K562 (cell line): Measurements from ENCODE around the gene ZNF593OS. TPM values are rescaled to one million over a fixed set of nuclear protein-coding genes. Genes with fewer than 3 reads are reported as not detected.
A peak's percentile ranks its signal among the peaks of the same experiment; 100 is the strongest.

Experiments
- ATAC-seq: fragments of 200-7000 bp; cut with Tn5 transposase; 3 replicates; pipeline ENCODE4 v1.9.1; 2020; ENCODE audit warnings: moderate library complexity
- BruUV-seq: library from RNA; stranded (reverse); fragments of 400-500 nt; replicated peaks from 2 replicates; lab custom pipeline; 2021; lab: Mats Ljungman, UMichigan
- CTCF ChIA-PET: fragments of 300-600 bp; formaldehyde crosslinking; extraction: SDS; loops from one replicate; lab custom pipeline; 2021; ENCODE audit warnings: low intra/inter-chr PET ratio; lab: Yijun Ruan, JAX
- POLR2A ChIA-PET: fragments of 300-600, 350-650 bp; sonication (Branson Sonifier 250); formaldehyde crosslinking; extraction: SDS; loops from one replicate; lab custom pipeline; 2021; ENCODE audit warnings: antibody characterized with exemption, inconsistent platforms; lab: Yijun Ruan, JAX
- DNase-seq, 4 experiments: peaks; one replicate each; pipeline versions ENCODE4 v3.0.0 to v3.0.0-alpha.2; 2011 to 2018; ENCODE audit warnings: low spot score in 3 of 4, mixed read lengths in 3 of 4; ENCODE audit errors: extremely low read depth in 1 of 4
- FAIRE-seq: peaks from 2 replicates; lab custom pipeline; 2011; peaks lifted over from hg19 to GRCh38; lab: Jason Lieb, UNC
- H2AFZ ChIP-seq: 2 replicates; pipeline ENCODE4 v1.6.0; 2011; ENCODE audit warnings: low read depth, low read length, control low read depth, inconsistent platforms
- H3K27ac ChIP-seq: fragments of 200-600 bp; 3 replicates; pipeline ENCODE4 v1.8.0; 2011; ENCODE audit warnings: low read depth, mild to moderate bottlenecking, control low read depth, inconsistent platforms, low read length, moderate library complexity, mixed read lengths; ENCODE audit errors: extremely low read depth
- H3K27me3 ChIP-seq, 2 experiments: fragments of 300-600 bp in 1 of 2; 2 replicates in 1 of 2; 3 replicates in 1 of 2; pipeline versions ENCODE4 v1.6.0 to v1.8.0; 2011; ENCODE audit warnings: inconsistent platforms in 2 of 2, low read length in 2 of 2, mild to moderate bottlenecking in 1 of 2, mixed read lengths in 1 of 2, moderate library complexity in 1 of 2; ENCODE audit not compliant: control insufficient read depth in 2 of 2, insufficient read depth in 2 of 2
- H3K36me3 ChIP-seq: fragments of 300-600 bp; 3 replicates; pipeline ENCODE4 v1.8.0; 2011; ENCODE audit warnings: mild to moderate bottlenecking, low read length, inconsistent platforms; ENCODE audit not compliant: control insufficient read depth, insufficient read depth
- H3K4me1 ChIP-seq, 2 experiments: fragments of 200-600 bp in 1 of 2; replicated peaks in 1 of 2; 2 replicates in 1 of 2; 3 replicates in 1 of 2; pipeline versions ENCODE4 v1.5.1 to v1.8.0; 2011; ENCODE audit warnings: inconsistent platforms in 2 of 2, low read length in 2 of 2, mild to moderate bottlenecking in 1 of 2, mixed read lengths in 1 of 2, moderate library complexity in 1 of 2; ENCODE audit not compliant: control insufficient read depth in 2 of 2, insufficient read depth in 2 of 2
- H3K4me2 ChIP-seq: 2 replicates; pipeline ENCODE4 v1.6.1; 2011; ENCODE audit warnings: low read length, control low read depth, inconsistent platforms, mixed read lengths; ENCODE audit not compliant: insufficient read depth
- H3K4me3 ChIP-seq: fragments of 200-600 bp; sonication (generic), shearing (Covaris generic); 2 replicates; pipeline ENCODE4 v1.5.1; 2016; ENCODE audit warnings: control low read depth, inconsistent platforms
- H3K79me2 ChIP-seq: fragments of 200-600 bp; 3 replicates; pipeline ENCODE4 v1.8.0; 2011; ENCODE audit warnings: low read length, inconsistent platforms; ENCODE audit not compliant: control insufficient read depth, insufficient read depth
- H3K9ac ChIP-seq, 2 experiments: 2 replicates each; pipeline versions ENCODE4 v1.6.0 to v1.6.1; 2011; ENCODE audit warnings: low read depth in 2 of 2, low read length in 2 of 2, control low read depth in 1 of 2, inconsistent platforms in 1 of 2, mild to moderate bottlenecking in 1 of 2, mixed read lengths in 1 of 2; ENCODE audit not compliant: insufficient read depth in 1 of 2
- H3K9me1 ChIP-seq: one replicate; pipeline ENCODE4 v1.6.0; 2011; ENCODE audit warnings: inconsistent platforms, mild to moderate bottlenecking, low read length, moderate library complexity; ENCODE audit not compliant: control insufficient read depth, insufficient read depth
- H3K9me3 ChIP-seq: replicated peaks from 2 replicates; pipeline ENCODE4 v1.5.1; 2011; ENCODE audit warnings: low read depth, low read length, inconsistent platforms; ENCODE audit not compliant: control insufficient read depth, insufficient read depth
- H4K20me1 ChIP-seq: replicated peaks from 2 replicates; pipeline ENCODE4 v1.6.1; 2011; ENCODE audit warnings: low read length, inconsistent platforms, mixed read lengths; ENCODE audit not compliant: control insufficient read depth, insufficient read depth
- ARID2 ChIP-seq: fragments of 450-650 bp; IDR thresholded peaks from 2 replicates; pipeline ENCODE4 v1.6.1; 2017; ENCODE audit warnings: antibody characterized with exemption, mild to moderate bottlenecking
- CBX2 ChIP-seq: fragments of 200-600 bp; sonication (generic); IDR thresholded peaks from one replicate; pipeline ENCODE4 v1.6.1; 2012; ENCODE audit warnings: mild to moderate bottlenecking, low read length, inconsistent platforms; ENCODE audit not compliant: insufficient read depth, poor library complexity, severe bottlenecking
- HIVEP1 ChIP-seq: fragments of 250-450 bp; sonication (Bioruptor Pico); IDR thresholded peaks from 2 replicates; pipeline ENCODE4 v1.4.0; 2020; ENCODE audit warnings: mild to moderate bottlenecking
- L3MBTL2 ChIP-seq: fragments of 450-650 bp; IDR thresholded peaks from 2 replicates; pipeline ENCODE4 v1.6.1; 2016; ENCODE audit warnings: mild to moderate bottlenecking, moderate library complexity
- MEF2D ChIP-seq: conservative IDR thresholded peaks from 2 replicates; pipeline ENCODE4 v1.6.1; 2016; ENCODE audit warnings: low read depth, missing genetic modification characterization, missing compliant biosample characterization
- NR2C1 ChIP-seq, 2 experiments: fragments of 450-650 bp; IDR thresholded peaks; 2 replicates each; pipeline ENCODE4 v1.6.1; 2017; ENCODE audit warnings: mild to moderate bottlenecking in 2 of 2, antibody characterized with exemption in 1 of 2, inconsistent platforms in 1 of 2, missing compliant biosample characterization in 1 of 2, missing genetic modification characterization in 1 of 2
- ZNF592 ChIP-seq: fragments of 450-650 bp; IDR thresholded peaks from 2 replicates; pipeline ENCODE4 v1.6.1; 2017; ENCODE audit warnings: antibody characterized with exemption, mild to moderate bottlenecking
- ZNF766 ChIP-seq: fragments of 200-800 bp; sonication (Bioruptor generic); conservative IDR thresholded peaks from 2 replicates; pipeline ENCODE4 v1.6.1; 2016; ENCODE audit warnings: missing genetic modification characterization, missing compliant biosample characterization
- WGBS: fragments of 100-300 bp; shearing (Covaris generic); methylation state at CpG from one replicate; pipeline ENCODE4 v1.1.6; 2016; ENCODE audit warnings: low coverage, mixed read lengths; ENCODE audit not compliant: insufficient coverage; ENCODE audit errors: missing lambda C conversion rate; 5-methylcytosine and 5-hydroxymethylcytosine counted together
- in situ Hi-C: fragments of 300-500 bp; cut with MboI; formaldehyde crosslinking; loops from 4 replicates; pipeline ENCODE4 v1.15.0; 2018; ENCODE audit warnings: inconsistent platforms, mixed read lengths
- intact Hi-C: fragments of 100-400 bp; cut with micrococcal nuclease; formaldehyde crosslinking; loops from 2 replicates; pipeline ENCODE4 v1.14.2; 2022
- polyA plus RNA-seq, 8 experiments: library from polyadenylated mRNA; depleted of rRNA in 4 of 8; stranded (reverse) in 5 of 8; unstranded in 3 of 8; fragments of >200 nt; fragmentation: Nextera tagmentation in 2 of 8; fragmentation: Illumina TruSeq in 1 of 8; extraction: Ambion mirVana in 2 of 8; extraction: Trizol in 1 of 8; gene quantifications; 2 replicates each; pipeline versions ENCODE4 v1.2.1 to v1.2.3, GENCODE V29; 2011 to 2014; ENCODE audit warnings: inconsistent platforms in 1 of 8, missing spikeins in 1 of 8
- total RNA-seq, 7 experiments: library from RNA; depleted of rRNA in 6 of 7; stranded (reverse); fragments of >200 nt in 6 of 7; fragmentation: Illumina TruSeq in 2 of 7; extraction: Trizol in 2 of 7; gene quantifications; 2 replicates each; pipeline versions ENCODE4 v1.2.1 to v1.2.3, GENCODE V29; 2011 to 2021; ENCODE audit warnings: low replicate concordance in 1 of 7

ZNF593OS gene
- total and polyA plus RNA-seq, 9 of the 15 experiments (the other 6 are each of a cell fraction or from before 2014, with no cell fraction given), result 0.24 to 0.27 TPM; not detected in 7

- 46% methylated on average over 1 of the region's 1 CpG for WGBS
- Histone ChIP-seq H3K4me3 (no peak overlapping the region), H4K20me1 (no peaks in the 10 kb centered on the region), H3K79me2 (peaks cover 17% of the 10 kb centered on the region), H3K9me3 (no peaks in the 10 kb centered on the region), H2AFZ (peak overlapping the region; percentile 68), H3K27ac (peak overlapping the region; percentile 29), H3K36me3 (no peaks in the 10 kb centered on the region), H3K27me3 (no peaks in the 10 kb centered on the region), H3K4me1 (peaks cover 33 to 52% of the 10 kb centered on the region in 2 experiments), H3K9me1 (no peaks in the 10 kb centered on the region), H3K9ac (peak overlapping the region; percentile 23 to 32; a peak in 2 of 4 replicates), H3K4me2 (no peak overlapping the region)
- ChIA-PET POLR2A (interaction anchor here (0.6 to 13.3 kb wide), 6 partner anchors 9 to 1136 kb away, joined by 3 to 237 read pairs (median 4); no protein-coding TSS in a partner anchor), CTCF (no interaction called here)
- TF ChIP-seq HIVEP1 (CRISPR knock-in tag) (0 out of 2 replicates have a peak, but pooled peaks have one; percentile 56), ARID2 (no peak), CBX2 (no peak), NR2C1 (IDR thresholded peaks at IDR 0.05) (no peak), NR2C1 (tag; IDR thresholded peaks at IDR 0.05) (peak; percentile 14; the same call in 1 of the 2 replicates), MEF2D (0 out of 2 replicates have a peak, but pooled peaks have one; percentile 26), L3MBTL2 (0 out of 2 replicates have a peak, but pooled peaks have one; percentile 15), ZNF766 (CRISPR knock-in tag) (peak; percentile 35; the same call in 1 of the 2 replicates), ZNF592 (peak; percentile 67)
- in situ Hi-C loops, result no loop called here
- no peak for FAIRE-seq
- ATAC-seq, result no peak
- no TSS peak for BruUV-seq
- DNase-seq, result no peak
- intact Hi-C loops, result no loop called here
Observed at GRCh38 chr1:26130695-26131094, 40.9 kb downstream of the ZNF593OS start.
